ENCODE results near the gene GABRB1.

- TF ChIP-seq GLIS3 (CRISPR knock-in tag; IDR thresholded peaks at IDR 0.05) (no peak), ZFP3 (CRISPR knock-in tag; IDR thresholded peaks at IDR 0.05) (no peak), POU6F1 (CRISPR knock-in tag; IDR thresholded peaks at IDR 0.05; ENCODE audit: borderline replicate concordance, low read depth) (no peak), PPARA (CRISPR knock-in tag; IDR thresholded peaks at IDR 0.05; ENCODE audit: borderline replicate concordance) (no peak), CREB5 (CRISPR knock-in tag; IDR thresholded peaks at IDR 0.05; ENCODE audit: low read depth) (no peak), ISL1 (CRISPR knock-in tag; IDR thresholded peaks at IDR 0.05) (no peak), ZFP30 (CRISPR knock-in tag; IDR thresholded peaks at IDR 0.05) (no peak), ZNF70 (CRISPR knock-in tag; IDR thresholded peaks at IDR 0.05) (no peak), ESRRG (CRISPR knock-in tag; IDR thresholded peaks at IDR 0.05) (no peak), TCF4 (CRISPR knock-in tag; IDR thresholded peaks at IDR 0.05; ENCODE audit: borderline replicate concordance) (no peak), OSR1 (CRISPR knock-in tag; IDR thresholded peaks at IDR 0.05) (no peak)
These were observed 128.7 kb downstream of the GABRB1 start for GRCh38 chr4:47160095-47160494.

All from SK-N-SH treated with all-trans-retinoic acid at 6 μM for 48 hours (cell line).